BJ (cell line): ENCODE results near the gene CDR2. TPM values are rescaled to one million over a fixed set of nuclear protein-coding genes. Genes with fewer than 3 reads are reported as not detected.
"Not testable (repeated sequence)": the region's sequence is repeated elsewhere in the genome, so short reads cannot be mapped to it uniquely, and the experiment has no call there.

ENCODE experiments used
- CTCF ChIA-PET: fragments of 350-600 bp; formaldehyde crosslinking; extraction: SDS; loops from one replicate; lab custom pipeline; 2021; ENCODE audit warnings: antibody characterized with exemption, inconsistent platforms; lab: Yijun Ruan, JAX
- POLR2A ChIA-PET: fragments of 300-600 bp; sonication (Branson Sonifier 250); formaldehyde crosslinking; extraction: SDS; loops from one replicate; lab custom pipeline; 2021; ENCODE audit warnings: antibody characterized with exemption; lab: Charles Lee
- DNase-seq: peaks from one replicate; pipeline ENCODE4 v3.0.0-alpha.2; 2011; ENCODE audit warnings: low read depth
- H3K27me3 ChIP-seq: 2 replicates; pipeline ENCODE4 v1.6.0; 2011; ENCODE audit warnings: low read length; ENCODE audit not compliant: control insufficient read depth, insufficient read depth
- H3K36me3 ChIP-seq: 2 replicates; pipeline ENCODE4 v1.5.1; 2011; ENCODE audit warnings: low read length; ENCODE audit not compliant: control insufficient read depth, insufficient read depth
- H3K4me3 ChIP-seq: 2 replicates; pipeline ENCODE4 v1.5.1; 2011; ENCODE audit warnings: low read depth, mild to moderate bottlenecking, control low read depth, low read length
- CTCF ChIP-seq: IDR thresholded peaks from 2 replicates; pipeline ENCODE4 v1.5.1; 2011; ENCODE audit warnings: low read depth, mild to moderate bottlenecking, control low read depth, inconsistent platforms, low read length, moderate library complexity; ENCODE audit not compliant: insufficient read depth
- polyA plus RNA-seq: library from polyadenylated mRNA; depleted of rRNA; stranded (reverse); fragments of >200 nt; gene quantifications from 2 replicates; pipeline ENCODE4 v1.2.3, GENCODE V29; 2011

The CDR2 gene
- polyA plus RNA-seq, 1 experiment = 41.5 TPM

- ChIA-PET POLR2A (no interaction called here), CTCF (interaction anchor here (1.2 to 2.1 kb wide), 2 partner anchors 98 to 118 kb away, joined by 3 to 5 read pairs; no protein-coding TSS in a partner anchor)
- TF ChIP-seq CTCF = no peak
- Histone ChIP-seq H3K36me3 (peaks cover 10% of the 10 kb centered on the region), H3K27me3 (no peaks in the 10 kb centered on the region), H3K4me3 (no peak overlapping the region)
- no peak for DNase-seq
These were observed 44.4 kb upstream of the CDR2 start for GRCh38 chr16:22418826-22419225.

- CTCF ChIA-PET = interaction anchor here (2.1 kb wide), 1 partner anchor 97 kb away, joined by 5 read pairs; no protein-coding TSS in a partner anchor
- POLR2A ChIA-PET, H3K36me3 ChIP-seq, DNase-seq, H3K27me3 ChIP-seq, H3K4me3 ChIP-seq: not testable (repeated sequence)
These were observed 43.4 kb upstream of the CDR2 start for GRCh38 chr16:22417798-22418197.

- H3K27me3 ChIP-seq = no peaks in the 10 kb centered on the region
- POLR2A ChIA-PET = no interaction called here
- no peak for TF ChIP-seq CTCF
- no peak for DNase-seq
- CTCF ChIA-PET = no interaction called here
- peaks cover 10% of the 10 kb centered on the region for H3K36me3 ChIP-seq
- H3K4me3 ChIP-seq = no peak overlapping the region
These were observed 42.6 kb upstream of the CDR2 start for GRCh38 chr16:22417019-22417418.

GRCh38 chr16:22413819-22414218, 39.4 kb upstream of the CDR2 start:
- no peak for TF ChIP-seq CTCF
- DNase-seq = no peak
- ChIA-PET POLR2A (no interaction called here), CTCF (no interaction called here)
- no peaks in the 10 kb centered on the region for H3K36me3 ChIP-seq
- no peaks in the 10 kb centered on the region for H3K27me3 ChIP-seq
- H3K4me3 ChIP-seq = no peak overlapping the region

GRCh38 chr16:22407486-22407885, 33.1 kb upstream of the CDR2 start:
- Histone ChIP-seq H3K4me3 (no peak overlapping the region), H3K27me3 (no peaks in the 10 kb centered on the region), H3K36me3 (no peaks in the 10 kb centered on the region)
- ChIA-PET CTCF (interaction anchor here (1.2 kb wide), 1 partner anchor 15 kb away, joined by 3 read pairs; no protein-coding TSS in a partner anchor), POLR2A (interaction anchor here (0.6 kb wide), 1 partner anchor 418 kb away, joined by 3 read pairs; no protein-coding TSS in a partner anchor)
- TF ChIP-seq CTCF = no peak
- no peak for DNase-seq

- no peak for TF ChIP-seq CTCF
- ChIA-PET POLR2A (no interaction called here), CTCF (interaction anchor here (0.7 kb wide), 1 partner anchor 203 kb away, joined by 3 read pairs; no protein-coding TSS in a partner anchor)
- no peak overlapping the region for H3K4me3 ChIP-seq
- DNase-seq = no peak
- H3K36me3 ChIP-seq = no peaks in the 10 kb centered on the region
- no peaks in the 10 kb centered on the region for H3K27me3 ChIP-seq
These were observed 27.8 kb upstream of the CDR2 start for GRCh38 chr16:22402191-22402590.
